Measurements from ENCODE around the gene INTS15. TPM values are rescaled to one million over a fixed set of nuclear protein-coding genes. Genes with fewer than 3 reads are reported as not detected.

Gene INTS15
- total and polyA plus RNA-seq, 2 experiments from 2014 or later: 7.0 to 27.0 TPM

- no peaks in the 10 kb centered on the region for H3K9me3 Mint-ChIP-seq
Measured at GRCh38 chr7:6551016-6551511, 38.8 kb upstream of the INTS15 start, which contains the start of gene GRID2IP. Gene GRID2IP (minus strand): TSS chr7:6551461. CDS start chr7:6551436, 25 bp downstream.

More at GRCh38 chr7:6551016-6551511, 38.8 kb upstream of the INTS15 start, which contains the start of gene GRID2IP:
- Mint-ChIP-seq H3K4me1 (no peaks in the 10 kb centered on the region; the same call in 2 of the 3 replicates), H3K4me3 (no peak within 1 kb of the TSS), H3K27me3 (ENCODE audit: insufficient read depth, low read depth, poor library complexity) (peaks cover 12% of the 10 kb centered on the region), H3K36me3 (ENCODE audit: low read depth) (no peaks in the 10 kb centered on the region), H3K27ac (no peak within 1 kb of the TSS)
- Histone ChIP-seq H3K4me2 (no peak within 1 kb of the TSS), H3K36me3 (ENCODE audit: insufficient read depth) (no peaks in the 10 kb centered on the region), H3K27me3 (ENCODE audit: insufficient read depth) (no peaks in the 10 kb centered on the region), H3K79me2 (replicated peaks; ENCODE audit: insufficient read depth) (no peaks in the 10 kb centered on the region), H3K4me3 (no peak within 1 kb of the TSS), H3F3A (replicated peaks; ENCODE audit: low read depth) (no peaks in the 10 kb centered on the region), H3K9me2 (ENCODE audit: insufficient read depth) (0 out of 2 replicates have a peak, but pooled peaks cover 3% of the 10 kb centered on the region), H3K4me1 (ENCODE audit: insufficient read depth) (no peaks in the 10 kb centered on the region), H2AFZ (peak within 1 kb of the TSS; percentile 97), H4K20me1 (replicated peaks; ENCODE audit: insufficient read depth) (no peaks in the 10 kb centered on the region), H3K27ac (ENCODE audit: low read depth) (no peak within 1 kb of the TSS)
- TF ChIP-seq NANOG (IDR thresholded peaks at IDR 0.05; ENCODE audit: borderline replicate concordance): no peak
- no peak for TF ChIP-seq EZH2 (IDR thresholded peaks at IDR 0.05; ENCODE audit: low read depth, unreplicated experiment)
- TF ChIP-seq REST (IDR thresholded peaks at IDR 0.05; ENCODE audit: unreplicated experiment): no peak
- TF ChIP-seq CREB1 (CRISPR knock-in tag; IDR thresholded peaks at IDR 0.05; ENCODE audit: low read depth): no peak
- TF ChIP-seq JUNB (IDR thresholded peaks at IDR 0.05; ENCODE audit: unreplicated experiment): no peak
- no peak for TF ChIP-seq ZNF462 (CRISPR knock-in tag; IDR thresholded peaks at IDR 0.05)
- no peak for TF ChIP-seq STAT1 (IDR thresholded peaks at IDR 0.05; ENCODE audit: unreplicated experiment)
- TF ChIP-seq ETS1 (IDR thresholded peaks at IDR 0.05): no peak
- TF ChIP-seq ZNF331 (CRISPR knock-in tag; IDR thresholded peaks at IDR 0.05; ENCODE audit: low read depth): no peak
- no peak for TF ChIP-seq EZH2phosphoT487 (IDR thresholded peaks at IDR 0.05; ENCODE audit: unreplicated experiment)
- TF ChIP-seq POLR2AphosphoS5 (IDR thresholded peaks at IDR 0.05; ENCODE audit: low read depth): no peak
- no peak for TF ChIP-seq CTCF (conservative IDR thresholded peaks at IDR 0.05; ENCODE audit: low read depth in 2 of 2)
- TF ChIP-seq ZNF114 (CRISPR knock-in tag; IDR thresholded peaks at IDR 0.05): no peak
- peak; percentile 88 for ATAC-seq
- peak; percentile 69 for DNase-seq (ENCODE audit: low spot score)

Data from GM23338 (cell line).